Skeletal muscle tissue (tissue), 4 donors: Measurements from ENCODE around the gene PSEN1. TPM values are rescaled to one million over a fixed set of nuclear protein-coding genes. Genes with fewer than 3 reads are reported as not detected.
"Not testable (repeated sequence)": the region's sequence is repeated elsewhere in the genome, so short reads cannot be mapped to it uniquely, and the experiment has no call there.

Experiments
- H3K27ac ChIP-seq: one replicate; pipeline ENCODE4 v1.7.0; 2013; ENCODE audit warnings: mild to moderate bottlenecking, low read depth, low read length, inconsistent platforms
- H3K27me3 ChIP-seq, 3 donors: one replicate each; pipeline ENCODE4 v1.7.0; 2013; ENCODE audit warnings: low read length in 3 of 3; ENCODE audit not compliant: control insufficient read depth in 3 of 3, insufficient read depth in 3 of 3
- H3K36me3 ChIP-seq, 3 donors: one replicate each; pipeline ENCODE4 v1.7.0; 2013; ENCODE audit warnings: low read length in 3 of 3; ENCODE audit not compliant: control insufficient read depth in 3 of 3, insufficient read depth in 3 of 3
- H3K4me1 ChIP-seq, 3 donors: one replicate each; pipeline ENCODE4 v1.7.0; 2013; ENCODE audit warnings: low read length in 3 of 3, mild to moderate bottlenecking in 3 of 3; ENCODE audit not compliant: control insufficient read depth in 3 of 3, insufficient read depth in 3 of 3
- H3K4me3 ChIP-seq, 3 donors: one replicate each; pipeline ENCODE4 v1.7.0; 2013; ENCODE audit warnings: low read length in 3 of 3
- H3K9ac ChIP-seq, 3 donors: one replicate each; pipeline ENCODE4 v1.7.0; 2013; ENCODE audit warnings: low read length in 3 of 3, mild to moderate bottlenecking in 3 of 3, moderate library complexity in 2 of 3, low read depth in 1 of 3
- H3K9me3 ChIP-seq, 3 donors: one replicate each; pipeline ENCODE4 v1.7.0; 2013; ENCODE audit warnings: low read length in 3 of 3; ENCODE audit not compliant: control insufficient read depth in 3 of 3
- total RNA-seq: library from RNA; depleted of rRNA; stranded (reverse); fragments of >200 nt; gene quantifications from one replicate; pipeline ENCODE4 v1.2.3, GENCODE V29; 2014
- donor health status: Osteomylitis.

Gene PSEN1
- total RNA-seq, 1 donor from 2014 or later: 35.0 TPM

DNA sequence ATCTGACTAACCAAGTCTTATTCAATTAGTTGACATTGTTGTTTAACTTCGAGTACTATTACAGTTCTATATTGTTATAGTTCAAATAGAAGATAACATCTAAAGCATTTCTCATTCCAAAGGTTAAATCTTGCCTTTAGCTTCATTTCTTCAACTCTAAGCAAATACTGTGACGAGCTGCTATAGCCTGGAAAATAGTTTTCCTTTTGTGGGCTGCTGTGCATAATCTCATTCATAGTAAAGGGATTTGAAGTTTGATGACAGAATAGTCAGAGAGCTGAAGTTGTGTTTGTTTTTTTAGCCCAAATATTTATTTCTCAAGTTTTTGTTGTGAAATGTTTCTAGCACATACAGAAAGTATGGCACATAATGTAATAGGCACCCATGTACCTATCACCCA is 13.4 kb downstream of the PSEN1 start:
- Histone ChIP-seq H3K27me3 (no peaks in the 10 kb centered on the region), H3K4me1 (no peaks in the 10 kb centered on the region), H3K9me3 (no peaks in the 10 kb centered on the region), H3K27ac (no peak overlapping the region), H3K36me3 (peaks cover 7 to 20% (median 19%) of the 10 kb centered on the region in 3 donors), H3K4me3 (no peak overlapping the region), H3K9ac (no peak overlapping the region)

DNA sequence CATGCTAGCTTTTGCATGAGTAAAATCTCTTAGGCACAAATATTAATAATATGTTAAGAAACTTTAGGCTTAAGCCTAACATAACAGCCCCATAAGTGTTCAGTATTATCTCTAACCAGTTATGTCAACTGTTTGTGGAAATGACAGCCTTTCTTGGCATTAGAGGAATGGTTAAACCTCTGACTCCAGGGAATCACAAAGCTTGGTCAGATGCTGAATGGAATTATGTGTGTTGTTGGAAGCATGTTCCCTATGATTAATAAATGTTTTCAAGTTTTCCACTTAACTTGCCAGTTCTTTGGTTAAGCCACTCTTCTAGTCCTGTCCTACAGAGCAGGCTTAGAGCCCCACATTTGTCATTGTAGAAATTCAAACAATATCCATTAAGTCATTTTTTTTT is 17.0 kb downstream of the PSEN1 start:
- H3K9ac ChIP-seq: no peak overlapping the region
- H3K36me3 ChIP-seq: peaks cover 4 to 22% (median 15%) of the 10 kb centered on the region in 3 donors
- H3K27me3 ChIP-seq: no peaks in the 10 kb centered on the region
- H3K4me3 ChIP-seq: no peak overlapping the region
- H3K9me3 ChIP-seq: no peaks in the 10 kb centered on the region
- H3K4me1 ChIP-seq: no peaks in the 10 kb centered on the region
- H3K27ac ChIP-seq: no peak overlapping the region

DNA sequence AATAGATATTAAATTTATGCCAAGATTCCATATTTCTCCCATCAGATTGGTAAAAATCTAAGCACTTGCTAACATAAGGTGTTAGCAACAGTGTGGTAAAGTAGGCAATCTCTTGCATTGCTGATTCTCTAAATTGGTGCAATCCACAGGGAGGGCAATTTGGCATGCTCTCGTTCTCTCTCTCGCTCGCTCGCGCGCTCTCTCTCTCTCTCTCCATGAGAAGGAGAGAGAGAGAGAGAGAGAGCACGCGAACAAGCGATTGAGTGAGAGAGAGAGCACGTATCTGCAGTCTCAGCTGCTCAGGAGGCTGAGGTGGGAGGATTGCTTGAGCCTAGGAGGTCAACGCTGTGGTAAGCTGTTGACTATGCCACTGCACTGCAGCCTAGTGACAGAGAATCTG is 25.9 kb downstream of the PSEN1 start:
- H3K27ac ChIP-seq: no peak overlapping the region
- H3K9me3 ChIP-seq: no peaks in the 10 kb centered on the region
- H3K36me3 ChIP-seq: peaks cover 13 to 26% (median 17%) of the 10 kb centered on the region in 3 donors
- H3K9ac ChIP-seq: no peak overlapping the region
- H3K4me3 ChIP-seq: no peak overlapping the region
- peaks cover 0 to 4% (median 0%) of the 10 kb centered on the region in 3 donors for H3K4me1 ChIP-seq
- no peaks in the 10 kb centered on the region for H3K27me3 ChIP-seq

DNA sequence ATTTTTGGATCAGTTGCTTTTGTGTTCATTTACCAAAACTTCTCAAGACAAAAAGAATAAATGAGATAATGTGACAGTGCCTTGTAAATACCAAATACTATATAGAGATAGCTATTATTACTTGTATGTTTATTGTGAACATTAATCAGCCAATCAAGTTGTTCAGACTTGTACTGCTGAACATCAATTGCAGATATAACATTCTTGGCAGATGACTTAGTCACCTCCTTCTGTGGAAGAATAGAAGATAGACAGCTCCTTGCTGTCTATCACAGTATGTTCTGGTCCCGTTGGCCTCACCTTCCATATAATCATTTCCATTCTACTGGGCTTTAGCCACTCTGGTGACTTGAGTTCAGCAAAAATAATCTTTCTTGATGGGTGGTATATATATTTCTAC is 30.1 kb downstream of the PSEN1 start:
- H3K4me1 ChIP-seq: peaks cover 0 to 3% (median 0%) of the 10 kb centered on the region in 3 donors
- H3K27ac ChIP-seq: no peak overlapping the region
- no peaks in the 10 kb centered on the region for H3K9me3 ChIP-seq
- no peaks in the 10 kb centered on the region for H3K27me3 ChIP-seq
- no peak overlapping the region for H3K9ac ChIP-seq
- H3K36me3 ChIP-seq: peaks cover 24 to 36% (median 31%) of the 10 kb centered on the region in 3 donors
- H3K4me3 ChIP-seq: no peak overlapping the region

DNA sequence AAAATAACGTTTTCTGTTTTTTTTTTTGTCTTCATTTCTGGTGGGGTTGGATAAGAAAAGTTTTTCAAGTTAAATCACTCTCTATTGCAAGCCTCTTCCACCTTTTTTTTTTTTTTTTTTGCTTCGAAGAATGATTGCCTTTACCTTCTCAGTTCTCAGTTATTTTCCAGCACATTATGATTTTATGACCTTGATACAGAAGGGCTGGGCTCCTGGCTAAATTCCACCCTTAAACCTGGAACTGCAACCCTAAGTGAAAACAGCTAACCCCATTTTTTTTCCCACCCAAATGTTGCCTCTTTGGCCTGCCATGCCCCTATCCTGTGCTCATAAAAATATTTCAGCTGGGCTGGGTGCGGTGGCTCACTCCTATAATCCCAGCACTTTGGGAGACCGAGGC is 31.4 kb downstream of the PSEN1 start:
- peaks cover 22 to 43% (median 38%) of the 10 kb centered on the region in 3 donors for H3K36me3 ChIP-seq
- H3K4me3 ChIP-seq: no peak overlapping the region

DNA sequence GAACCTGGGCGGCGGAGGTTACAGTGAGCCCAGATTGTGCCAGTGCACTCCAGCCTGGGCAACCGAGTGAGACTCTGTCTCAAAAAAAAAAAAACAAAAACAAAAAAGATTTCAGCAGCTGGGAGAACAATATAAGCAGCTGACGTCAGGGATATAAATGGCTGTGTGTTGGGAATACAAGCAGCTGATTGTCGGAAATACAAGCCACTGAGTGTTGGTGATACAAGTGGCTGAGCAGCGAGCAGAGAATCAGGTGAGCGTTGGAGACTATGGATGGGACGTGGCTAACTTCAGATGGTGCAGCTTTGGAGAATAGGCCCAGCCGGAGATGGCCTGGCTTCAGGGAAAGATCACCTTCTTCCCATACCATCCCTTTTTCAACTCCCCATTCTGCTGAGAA is 32.0 kb downstream of the PSEN1 start:
- peaks cover 22 to 46% (median 39%) of the 10 kb centered on the region in 3 donors for H3K36me3 ChIP-seq

More for the DNA sequence above, 31.4 kb downstream of the PSEN1 start:
- Histone ChIP-seq H3K27ac (no peak overlapping the region), H3K4me1 (no peaks in the 10 kb centered on the region), H3K9me3 (no peaks in the 10 kb centered on the region), H3K27me3 (no peaks in the 10 kb centered on the region), H3K9ac (no peak overlapping the region)

DNA sequence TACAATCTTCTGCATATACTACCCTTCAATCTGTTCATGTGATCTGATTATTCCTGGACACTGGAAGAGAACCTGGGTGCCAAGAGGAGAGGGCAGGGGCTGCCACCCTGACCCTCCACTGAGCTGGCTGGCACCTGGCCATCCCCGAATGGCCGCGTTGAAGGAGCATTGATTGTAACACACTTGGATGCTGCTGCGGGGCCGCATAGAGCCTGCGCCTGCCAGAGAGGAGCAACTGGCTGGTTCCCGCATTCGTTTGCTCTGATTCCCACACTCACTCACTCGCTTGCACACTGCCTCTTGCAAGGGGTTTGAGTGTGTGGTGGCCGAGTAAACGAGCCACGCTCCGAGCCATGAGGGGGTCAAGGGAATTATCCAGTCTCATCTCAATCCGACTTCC is 32.4 kb downstream of the PSEN1 start:
- no peak overlapping the region for H3K27ac ChIP-seq
- H3K4me1 ChIP-seq: no peaks in the 10 kb centered on the region
- H3K27me3 ChIP-seq: no peaks in the 10 kb centered on the region
- no peak overlapping the region for H3K4me3 ChIP-seq
- H3K36me3 ChIP-seq: peaks cover 19 to 44% (median 43%) of the 10 kb centered on the region in 3 donors
- H3K9ac ChIP-seq: no peak overlapping the region
- no peaks in the 10 kb centered on the region for H3K9me3 ChIP-seq

More for the DNA sequence above, 32.0 kb downstream of the PSEN1 start:
- Histone ChIP-seq H3K9me3 (no peaks in the 10 kb centered on the region), H3K27ac (no peak overlapping the region), H3K27me3 (no peaks in the 10 kb centered on the region), H3K4me1 (no peaks in the 10 kb centered on the region), H3K9ac (no peak overlapping the region), H3K4me3 (no peak overlapping the region)

DNA sequence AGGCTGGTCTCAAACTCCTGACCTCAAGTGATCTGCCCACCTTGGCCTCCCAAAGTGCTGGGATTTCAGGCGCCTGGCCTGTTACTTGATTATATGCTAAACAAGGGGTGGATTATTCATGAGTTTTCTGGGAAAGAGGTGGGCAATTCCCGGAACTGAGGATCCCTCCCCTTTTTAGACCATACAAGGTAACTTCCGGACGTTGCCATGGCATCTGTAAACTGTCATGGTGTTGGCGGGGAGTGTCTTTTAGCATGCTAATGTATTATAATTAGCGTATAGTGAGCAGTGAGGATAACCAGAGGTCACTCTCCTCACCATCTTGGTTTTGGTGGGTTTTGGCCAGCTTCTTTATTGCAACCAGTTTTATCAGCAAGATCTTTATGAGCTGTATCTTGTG is 33.5 kb downstream of the PSEN1 start:
- H3K36me3 ChIP-seq: peaks cover 25 to 53% (median 47%) of the 10 kb centered on the region in 3 donors
- H3K27ac ChIP-seq, H3K9ac ChIP-seq, H3K4me3 ChIP-seq, H3K4me1 ChIP-seq, H3K9me3 ChIP-seq, H3K27me3 ChIP-seq: not testable (repeated sequence)

DNA sequence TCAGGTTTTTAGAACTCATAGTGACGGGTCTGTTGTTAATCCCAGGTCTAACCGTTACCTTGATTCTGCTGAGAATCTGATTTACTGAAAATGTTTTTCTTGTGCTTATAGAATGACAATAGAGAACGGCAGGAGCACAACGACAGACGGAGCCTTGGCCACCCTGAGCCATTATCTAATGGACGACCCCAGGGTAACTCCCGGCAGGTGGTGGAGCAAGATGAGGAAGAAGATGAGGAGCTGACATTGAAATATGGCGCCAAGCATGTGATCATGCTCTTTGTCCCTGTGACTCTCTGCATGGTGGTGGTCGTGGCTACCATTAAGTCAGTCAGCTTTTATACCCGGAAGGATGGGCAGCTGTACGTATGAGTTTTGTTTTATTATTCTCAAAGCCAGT is 34.4 kb downstream of the PSEN1 start:
- Histone ChIP-seq H3K4me1 (no peaks in the 10 kb centered on the region), H3K4me3 (no peak overlapping the region), H3K9me3 (no peaks in the 10 kb centered on the region), H3K9ac (no peak overlapping the region), H3K27me3 (no peaks in the 10 kb centered on the region), H3K36me3 (peaks cover 27 to 54% (median 49%) of the 10 kb centered on the region in 3 donors), H3K27ac (no peak overlapping the region)

DNA sequence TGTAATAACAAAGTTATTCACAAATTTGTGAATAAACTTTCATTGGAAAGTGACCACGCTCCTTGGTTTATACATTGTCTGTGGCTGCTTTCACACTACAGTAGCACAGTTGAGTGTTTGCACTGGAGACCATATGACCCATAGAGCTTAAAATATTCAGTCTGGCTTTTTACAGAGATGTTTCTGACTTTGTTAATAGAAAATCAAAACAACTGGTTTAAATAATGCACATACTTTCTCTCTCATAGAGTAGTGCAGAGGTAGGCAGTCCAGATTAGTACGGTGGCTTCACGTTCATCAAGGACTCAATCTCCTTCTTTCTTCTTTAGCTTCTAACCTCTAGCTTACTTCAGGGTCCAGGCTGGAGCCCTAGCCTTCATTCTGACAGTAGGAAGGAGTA is 36.2 kb downstream of the PSEN1 start:
- H3K9me3 ChIP-seq: no peaks in the 10 kb centered on the region

More for the DNA sequence above, 36.2 kb downstream of the PSEN1 start:
- Histone ChIP-seq H3K36me3 (peaks cover 27 to 59% (median 55%) of the 10 kb centered on the region in 3 donors), H3K4me3 (no peak overlapping the region), H3K4me1 (no peaks in the 10 kb centered on the region), H3K27me3 (no peaks in the 10 kb centered on the region), H3K9ac (no peak overlapping the region), H3K27ac (no peak overlapping the region)
